GM13977 (cell line): ENCODE results near the gene XPNPEP3.
"Not testable (repeated sequence)": the region's sequence is repeated elsewhere in the genome, so short reads cannot be mapped to it uniquely, and the experiment has no call there.

Experiments
- DNase-seq: peaks from one replicate; pipeline ENCODE4 v3.0.0; 2012; ENCODE audit warnings: low spot score
- CTCF ChIP-seq: IDR thresholded peaks from 2 replicates; pipeline ENCODE4 v1.5.1; 2012; ENCODE audit warnings: mild to moderate bottlenecking, control low read depth; ENCODE audit not compliant: insufficient read depth; ENCODE audit errors: extremely low read depth, missing control alignments
- in situ Hi-C: fragments of 300-500 bp; cut with MboI; formaldehyde crosslinking; loops from one replicate; pipeline ENCODE4 v1.12.0; 2022; ENCODE audit warnings: low sequenced_read_pairs, low pct_unique_long_range_greater_than_20kb, mixed read lengths, inconsistent platforms; ENCODE audit not compliant: unreplicated experiment

XPNPEP3 gene

GRCh38 chr22:40834619-40835018 is 22.3 kb upstream of the XPNPEP3 start:
- no peak for DNase-seq
- in situ Hi-C loops: no loop called here
- no peak for TF ChIP-seq CTCF

GRCh38 chr22:40838486-40838885 is 18.5 kb upstream of the XPNPEP3 start:
- DNase-seq: no peak
- no peak for TF ChIP-seq CTCF
- in situ Hi-C loops: no loop called here

GRCh38 chr22:40844951-40845350 is 12.0 kb upstream of the XPNPEP3 start:
- TF ChIP-seq CTCF: no peak
- DNase-seq: no peak
- in situ Hi-C loops: no loop called here

GRCh38 chr22:40845816-40846215 is 11.1 kb upstream of the XPNPEP3 start:
- in situ Hi-C loops, DNase-seq: not testable (repeated sequence)

- in situ Hi-C loops: no loop called here
- DNase-seq: no peak
- no peak for TF ChIP-seq CTCF
Measured at GRCh38 chr22:40853333-40853732, 3.6 kb upstream of the XPNPEP3 start.

GRCh38 chr22:40853961-40854360 is 3.0 kb upstream of the XPNPEP3 start:
- in situ Hi-C loops: no loop called here
- no peak for DNase-seq
- no peak for TF ChIP-seq CTCF

GRCh38 chr22:40855071-40855978 is 1.6 kb upstream of the XPNPEP3 start:
- in situ Hi-C loops: no loop called here
- no peak for DNase-seq
- TF ChIP-seq CTCF: no peak
